ENCODE results near the gene KCNJ12.

GRCh38 chr17:21452377-21453143, 76.4 kb downstream of the KCNJ12 start:
- TF ChIP-seq CTCF (IDR thresholded peaks at IDR 0.05) = no peak
- no peak for TF ChIP-seq POLR2A (IDR thresholded peaks at IDR 0.05)
